SK-N-SH treated with all-trans-retinoic acid at 6 μM for 48 hours (cell line): ENCODE measurements around the gene MIB2.

Experiments used
- ATAC-seq: fragments of 200-7000 bp; cut with Tn5 transposase; 3 replicates; pipeline ENCODE4 v1.9.1; 2020; ENCODE audit warnings: mild to moderate bottlenecking, moderate library complexity
- ARNTL ChIP-seq: fragments of 450-650 bp; formaldehyde crosslinking; IDR thresholded peaks from 2 replicates; pipeline ENCODE4 v1.5.0; 2020; ENCODE audit warnings: low read depth, mild to moderate bottlenecking, moderate library complexity, borderline replicate concordance
- CSDC2 ChIP-seq: fragments of 250-450 bp; sonication (Bioruptor Pico); IDR thresholded peaks from 2 replicates; pipeline ENCODE4 v1.5.0; 2020; ENCODE audit warnings: mild to moderate bottlenecking, moderate library complexity
- ESRRG ChIP-seq: fragments of 250-450 bp; sonication (Bioruptor Pico); IDR thresholded peaks from 2 replicates; pipeline ENCODE4 v1.6.1; 2021; ENCODE audit warnings: mild to moderate bottlenecking
- OSR1 ChIP-seq: fragments of 250-450 bp; sonication (Bioruptor Pico); IDR thresholded peaks from 2 replicates; pipeline ENCODE4 v1.8.0; 2022; ENCODE audit warnings: moderate library complexity, mild to moderate bottlenecking, inconsistent platforms
- PPARA ChIP-seq: fragments of 250-450 bp; sonication (Bioruptor Pico); IDR thresholded peaks from 2 replicates; pipeline ENCODE4 v1.5.0; 2020; ENCODE audit warnings: mild to moderate bottlenecking, borderline replicate concordance
- RARB ChIP-seq: fragments of 250-450 bp; sonication (Bioruptor Pico); IDR thresholded peaks from 2 replicates; pipeline ENCODE4 v1.8.0; 2021; ENCODE audit warnings: mild to moderate bottlenecking, moderate library complexity
- SNAI2 ChIP-seq: fragments of 250-450 bp; sonication (Bioruptor Pico); IDR thresholded peaks from 2 replicates; pipeline ENCODE4 v1.5.0; 2020; ENCODE audit warnings: mild to moderate bottlenecking, moderate library complexity
- TCF4 ChIP-seq: fragments of 250-450 bp; sonication (Bioruptor Pico); IDR thresholded peaks from 2 replicates; pipeline ENCODE4 v1.8.0; 2021; ENCODE audit warnings: mild to moderate bottlenecking, moderate library complexity, borderline replicate concordance
- TOX ChIP-seq: fragments of 250-450 bp; sonication (Bioruptor Pico); IDR thresholded peaks from 2 replicates; pipeline ENCODE4 v1.8.0; 2021; ENCODE audit warnings: mild to moderate bottlenecking, moderate library complexity, borderline replicate concordance
- ZC3H10 ChIP-seq: fragments of 250-450 bp; sonication (Bioruptor Pico); IDR thresholded peaks from 2 replicates; pipeline ENCODE4 v1.5.1; 2021; ENCODE audit warnings: mild to moderate bottlenecking, moderate library complexity
- ZFP3 ChIP-seq: fragments of 250-450 bp; sonication (Bioruptor Pico); IDR thresholded peaks from 2 replicates; pipeline ENCODE4 v1.5.0; 2020; ENCODE audit warnings: mild to moderate bottlenecking, moderate library complexity
- ZNF565 ChIP-seq: fragments of 450-650 bp; formaldehyde crosslinking; conservative IDR thresholded peaks from 2 replicates; pipeline ENCODE4 v1.5.0; 2020; ENCODE audit warnings: low read depth, mild to moderate bottlenecking, moderate library complexity
- ZNF70 ChIP-seq: fragments of 450-650 bp; formaldehyde crosslinking; IDR thresholded peaks from 2 replicates; pipeline ENCODE4 v1.5.0; 2020; ENCODE audit warnings: mild to moderate bottlenecking, moderate library complexity
- ZNF8 ChIP-seq: fragments of 450-650 bp; formaldehyde crosslinking; IDR thresholded peaks from 2 replicates; pipeline ENCODE4 v1.5.0; 2020; ENCODE audit warnings: mild to moderate bottlenecking, moderate library complexity
- TF ChIP-seq, protein P1 (sequence below): fragments of 250-450 bp; sonication (Bioruptor Pico); IDR thresholded peaks from 2 replicates; pipeline ENCODE4 v1.5.0; 2020; ENCODE audit warnings: mild to moderate bottlenecking, moderate library complexity
- TF ChIP-seq, protein P2 (sequence below): fragments of 250-450 bp; sonication (Bioruptor Pico); IDR thresholded peaks from 2 replicates; pipeline ENCODE4 v1.8.0; 2021; ENCODE audit warnings: low read depth, mild to moderate bottlenecking, moderate library complexity, borderline replicate concordance
- TF ChIP-seq, protein P3 (sequence below): fragments of 250-450 bp; sonication (Bioruptor Pico); IDR thresholded peaks from 2 replicates; pipeline ENCODE4 v1.5.1; 2020; ENCODE audit warnings: low read depth, mild to moderate bottlenecking, moderate library complexity
- TF ChIP-seq, protein P4 (sequence below): fragments of 250-450 bp; sonication (Bioruptor Pico); IDR thresholded peaks from 2 replicates; pipeline ENCODE4 v1.5.1; 2021; ENCODE audit warnings: mild to moderate bottlenecking, moderate library complexity
- TF ChIP-seq, protein P5 (sequence below): fragments of 250-450 bp; sonication (Bioruptor Pico); IDR thresholded peaks from 2 replicates; pipeline ENCODE4 v1.8.0; 2020; ENCODE audit warnings: mild to moderate bottlenecking, moderate library complexity, borderline replicate concordance

The MIB2 gene

DNA sequence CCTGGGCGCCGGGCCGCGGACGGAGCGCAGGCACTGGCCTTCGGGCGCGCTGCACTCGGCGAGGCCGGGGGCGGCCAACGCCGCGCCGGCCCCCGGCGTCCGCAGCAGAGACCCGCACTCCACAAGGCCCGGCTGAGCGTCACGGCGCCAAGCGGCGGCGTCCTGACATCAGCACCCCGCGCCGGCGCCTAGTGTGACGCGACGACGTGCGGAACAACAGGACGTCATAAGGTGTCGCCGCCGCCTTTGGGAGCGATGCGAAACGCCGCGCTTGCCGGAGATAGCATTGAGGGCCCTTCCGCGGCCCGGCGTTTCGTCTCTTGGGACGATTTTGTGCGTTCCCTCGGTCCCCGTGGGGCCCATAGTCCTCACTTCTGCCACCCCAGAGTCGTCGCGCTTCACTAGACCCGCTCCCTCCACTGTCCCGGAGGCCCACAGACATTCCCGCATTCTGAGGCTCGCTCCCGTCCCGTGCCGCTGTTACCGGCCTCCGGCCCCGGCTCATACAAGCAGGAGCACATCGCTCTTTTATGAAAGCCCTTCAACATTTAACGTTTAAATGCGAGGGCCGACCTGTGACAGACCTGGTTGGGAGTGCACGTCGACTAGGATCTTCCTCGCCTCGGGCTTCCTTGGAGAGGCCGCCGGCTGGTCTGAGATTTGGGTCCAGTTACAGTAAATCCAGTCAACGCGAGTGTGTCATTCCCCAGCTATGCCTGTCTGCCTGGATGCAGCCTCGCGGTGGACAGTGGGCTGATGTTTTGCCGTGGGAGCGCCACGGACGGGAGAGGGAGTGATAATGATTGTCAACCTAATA lies 40.4 kb upstream of the MIB2 start, which contains the start of gene SSU72:
Gene SSU72 (minus strand): TSS at position 143 of the 817 bp plus-strand sequence. CDS start 306 bp downstream, outside the sequence.
- TF ChIP-seq, protein P1, sequence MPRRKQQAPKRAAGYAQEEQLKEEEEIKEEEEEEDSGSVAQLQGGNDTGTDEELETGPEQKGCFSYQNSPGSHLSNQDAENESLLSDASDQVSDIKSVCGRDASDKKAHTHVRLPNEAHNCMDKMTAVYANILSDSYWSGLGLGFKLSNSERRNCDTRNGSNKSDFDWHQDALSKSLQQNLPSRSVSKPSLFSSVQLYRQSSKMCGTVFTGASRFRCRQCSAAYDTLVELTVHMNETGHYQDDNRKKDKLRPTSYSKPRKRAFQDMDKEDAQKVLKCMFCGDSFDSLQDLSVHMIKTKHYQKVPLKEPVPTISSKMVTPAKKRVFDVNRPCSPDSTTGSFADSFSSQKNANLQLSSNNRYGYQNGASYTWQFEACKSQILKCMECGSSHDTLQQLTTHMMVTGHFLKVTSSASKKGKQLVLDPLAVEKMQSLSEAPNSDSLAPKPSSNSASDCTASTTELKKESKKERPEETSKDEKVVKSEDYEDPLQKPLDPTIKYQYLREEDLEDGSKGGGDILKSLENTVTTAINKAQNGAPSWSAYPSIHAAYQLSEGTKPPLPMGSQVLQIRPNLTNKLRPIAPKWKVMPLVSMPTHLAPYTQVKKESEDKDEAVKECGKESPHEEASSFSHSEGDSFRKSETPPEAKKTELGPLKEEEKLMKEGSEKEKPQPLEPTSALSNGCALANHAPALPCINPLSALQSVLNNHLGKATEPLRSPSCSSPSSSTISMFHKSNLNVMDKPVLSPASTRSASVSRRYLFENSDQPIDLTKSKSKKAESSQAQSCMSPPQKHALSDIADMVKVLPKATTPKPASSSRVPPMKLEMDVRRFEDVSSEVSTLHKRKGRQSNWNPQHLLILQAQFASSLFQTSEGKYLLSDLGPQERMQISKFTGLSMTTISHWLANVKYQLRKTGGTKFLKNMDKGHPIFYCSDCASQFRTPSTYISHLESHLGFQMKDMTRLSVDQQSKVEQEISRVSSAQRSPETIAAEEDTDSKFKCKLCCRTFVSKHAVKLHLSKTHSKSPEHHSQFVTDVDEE (CRISPR knock-in tag), result 0 out of 2 replicates have a peak, but pooled peaks have one; percentile 13
- TF ChIP-seq ZNF70 (CRISPR knock-in tag) (no peak), TCF4 (CRISPR knock-in tag) (no peak), ARNTL (CRISPR knock-in tag) (no peak), ESRRG (CRISPR knock-in tag) (no peak), SNAI2 (CRISPR knock-in tag) (no peak), ZFP3 (CRISPR knock-in tag) (no peak)
- TF ChIP-seq, protein P2, sequence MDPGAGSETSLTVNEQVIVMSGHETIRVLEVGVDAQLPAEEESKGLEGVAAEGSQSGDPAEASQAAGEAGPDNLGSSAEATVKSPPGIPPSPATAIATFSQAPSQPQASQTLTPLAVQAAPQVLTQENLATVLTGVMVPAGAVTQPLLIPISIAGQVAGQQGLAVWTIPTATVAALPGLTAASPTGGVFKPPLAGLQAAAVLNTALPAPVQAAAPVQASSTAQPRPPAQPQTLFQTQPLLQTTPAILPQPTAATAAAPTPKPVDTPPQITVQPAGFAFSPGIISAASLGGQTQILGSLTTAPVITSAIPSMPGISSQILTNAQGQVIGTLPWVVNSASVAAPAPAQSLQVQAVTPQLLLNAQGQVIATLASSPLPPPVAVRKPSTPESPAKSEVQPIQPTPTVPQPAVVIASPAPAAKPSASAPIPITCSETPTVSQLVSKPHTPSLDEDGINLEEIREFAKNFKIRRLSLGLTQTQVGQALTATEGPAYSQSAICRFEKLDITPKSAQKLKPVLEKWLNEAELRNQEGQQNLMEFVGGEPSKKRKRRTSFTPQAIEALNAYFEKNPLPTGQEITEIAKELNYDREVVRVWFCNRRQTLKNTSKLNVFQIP (CRISPR knock-in tag), result no peak
- TF ChIP-seq, protein P3, sequence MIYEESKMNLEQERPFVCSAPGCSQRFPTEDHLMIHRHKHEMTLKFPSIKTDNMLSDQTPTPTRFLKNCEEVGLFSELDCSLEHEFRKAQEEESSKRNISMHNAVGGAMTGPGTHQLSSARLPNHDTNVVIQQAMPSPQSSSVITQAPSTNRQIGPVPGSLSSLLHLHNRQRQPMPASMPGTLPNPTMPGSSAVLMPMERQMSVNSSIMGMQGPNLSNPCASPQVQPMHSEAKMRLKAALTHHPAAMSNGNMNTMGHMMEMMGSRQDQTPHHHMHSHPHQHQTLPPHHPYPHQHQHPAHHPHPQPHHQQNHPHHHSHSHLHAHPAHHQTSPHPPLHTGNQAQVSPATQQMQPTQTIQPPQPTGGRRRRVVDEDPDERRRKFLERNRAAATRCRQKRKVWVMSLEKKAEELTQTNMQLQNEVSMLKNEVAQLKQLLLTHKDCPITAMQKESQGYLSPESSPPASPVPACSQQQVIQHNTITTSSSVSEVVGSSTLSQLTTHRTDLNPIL (CRISPR knock-in tag), result no peak
- peak; percentile 70 for ATAC-seq

DNA sequence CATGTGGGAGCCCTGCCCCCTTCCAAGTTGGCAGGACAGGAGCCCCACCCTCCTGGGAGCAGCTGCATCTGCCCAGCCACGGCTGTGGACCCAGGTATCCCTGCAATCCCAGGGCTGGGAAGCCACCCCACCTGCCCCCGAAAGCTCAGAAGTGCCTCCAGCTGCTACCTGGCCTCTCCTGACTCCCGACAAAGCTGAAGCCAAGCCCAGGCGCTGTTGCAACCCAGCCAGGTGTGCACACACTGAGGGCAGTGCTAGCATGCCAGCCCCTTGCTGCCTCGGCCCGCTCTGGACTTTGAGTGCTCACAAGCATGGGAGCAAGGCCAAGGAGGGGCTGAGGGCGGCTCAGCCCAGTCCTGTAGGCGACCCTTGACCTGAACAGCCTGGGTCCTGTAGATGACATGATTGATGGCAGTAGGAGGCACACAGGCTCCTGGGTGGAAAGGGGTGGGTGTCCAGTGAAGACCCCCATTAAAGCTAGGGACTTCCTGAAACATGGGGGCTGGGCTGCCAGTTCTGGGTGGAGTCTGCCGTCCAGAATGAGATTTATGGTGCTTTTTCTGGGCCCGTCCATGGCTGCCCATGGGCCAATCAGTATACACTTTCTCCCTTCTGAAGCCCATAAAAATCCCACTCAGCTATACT lies 37.8 kb upstream of the MIB2 start:
- ATAC-seq, result no peak
- TF ChIP-seq, protein P4, sequence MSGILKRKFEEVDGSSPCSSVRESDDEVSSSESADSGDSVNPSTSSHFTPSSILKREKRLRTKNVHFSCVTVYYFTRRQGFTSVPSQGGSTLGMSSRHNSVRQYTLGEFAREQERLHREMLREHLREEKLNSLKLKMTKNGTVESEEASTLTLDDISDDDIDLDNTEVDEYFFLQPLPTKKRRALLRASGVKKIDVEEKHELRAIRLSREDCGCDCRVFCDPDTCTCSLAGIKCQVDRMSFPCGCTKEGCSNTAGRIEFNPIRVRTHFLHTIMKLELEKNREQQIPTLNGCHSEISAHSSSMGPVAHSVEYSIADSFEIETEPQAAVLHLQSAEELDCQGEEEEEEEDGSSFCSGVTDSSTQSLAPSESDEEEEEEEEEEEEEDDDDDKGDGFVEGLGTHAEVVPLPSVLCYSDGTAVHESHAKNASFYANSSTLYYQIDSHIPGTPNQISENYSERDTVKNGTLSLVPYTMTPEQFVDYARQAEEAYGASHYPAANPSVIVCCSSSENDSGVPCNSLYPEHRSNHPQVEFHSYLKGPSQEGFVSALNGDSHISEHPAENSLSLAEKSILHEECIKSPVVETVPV (CRISPR knock-in tag), result no peak
- TF ChIP-seq SNAI2 (CRISPR knock-in tag) (no peak), ZNF8 (CRISPR knock-in tag) (no peak), ZNF565 (no peak), ESRRG (CRISPR knock-in tag) (no peak), RARB (CRISPR knock-in tag) (no peak), OSR1 (CRISPR knock-in tag) (no peak), TCF4 (CRISPR knock-in tag) (no peak), TOX (CRISPR knock-in tag) (no peak), ZC3H10 (CRISPR knock-in tag) (no peak), PPARA (CRISPR knock-in tag) (no peak), CSDC2 (CRISPR knock-in tag) (no peak), ZFP3 (CRISPR knock-in tag) (no peak)
- TF ChIP-seq, protein P5, sequence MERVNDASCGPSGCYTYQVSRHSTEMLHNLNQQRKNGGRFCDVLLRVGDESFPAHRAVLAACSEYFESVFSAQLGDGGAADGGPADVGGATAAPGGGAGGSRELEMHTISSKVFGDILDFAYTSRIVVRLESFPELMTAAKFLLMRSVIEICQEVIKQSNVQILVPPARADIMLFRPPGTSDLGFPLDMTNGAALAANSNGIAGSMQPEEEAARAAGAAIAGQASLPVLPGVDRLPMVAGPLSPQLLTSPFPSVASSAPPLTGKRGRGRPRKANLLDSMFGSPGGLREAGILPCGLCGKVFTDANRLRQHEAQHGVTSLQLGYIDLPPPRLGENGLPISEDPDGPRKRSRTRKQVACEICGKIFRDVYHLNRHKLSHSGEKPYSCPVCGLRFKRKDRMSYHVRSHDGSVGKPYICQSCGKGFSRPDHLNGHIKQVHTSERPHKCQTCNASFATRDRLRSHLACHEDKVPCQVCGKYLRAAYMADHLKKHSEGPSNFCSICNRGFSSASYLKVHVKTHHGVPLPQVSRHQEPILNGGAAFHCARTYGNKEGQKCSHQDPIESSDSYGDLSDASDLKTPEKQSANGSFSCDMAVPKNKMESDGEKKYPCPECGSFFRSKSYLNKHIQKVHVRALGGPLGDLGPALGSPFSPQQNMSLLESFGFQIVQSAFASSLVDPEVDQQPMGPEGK (CRISPR knock-in tag), result no peak
- TF ChIP-seq, protein P2 (CRISPR knock-in tag), result no peak
